Measurements from ENCODE around the gene MCM3. TPM values are rescaled to one million over a fixed set of nuclear protein-coding genes. Genes with fewer than 3 reads are reported as not detected.

The MCM3 gene
- total and polyA plus RNA-seq, 8 donors = 22.8 to 50.0 (median 30.8) TPM

DNA sequence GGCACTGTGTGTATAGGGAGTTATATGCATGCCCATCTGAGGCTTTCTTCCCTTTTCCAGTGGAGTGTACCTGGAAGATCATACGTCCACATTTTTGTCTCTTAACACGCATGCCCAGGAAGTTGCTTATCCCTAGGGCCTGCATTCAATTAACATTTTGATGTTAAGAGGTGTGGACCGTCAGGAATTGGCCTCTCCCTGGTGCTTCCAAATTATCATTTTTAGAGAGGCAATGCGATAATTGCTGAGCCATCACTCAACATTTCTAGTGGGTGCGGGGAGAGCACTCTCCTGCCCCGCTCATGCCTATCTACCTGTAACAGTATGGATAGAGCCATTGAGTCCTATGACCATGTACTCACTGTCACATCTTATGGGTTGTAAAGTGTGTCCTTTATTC is 39.6 kb upstream of the MCM3 start:
- DNase-seq = no peak
- Histone ChIP-seq H3K4me3 (no peak overlapping the region), H3K36me3 (no peaks in the 10 kb centered on the region), H3K27me3 (no peaks in the 10 kb centered on the region), H3K27ac (no peak overlapping the region), H3K4me1 (peaks cover 3 to 27% (median 22%) of the 10 kb centered on the region in 4 donors), H3K9me3 (no peaks in the 10 kb centered on the region)
- intact Hi-C loops (cut with DNase I; ENCODE audit: low total_unique reads) = no loop called here
- WGBS, 5 donors = 87 to 97% (median 93%) methylated on average over 6 of the region's 6 CpGs
- TF ChIP-seq, protein P1, sequence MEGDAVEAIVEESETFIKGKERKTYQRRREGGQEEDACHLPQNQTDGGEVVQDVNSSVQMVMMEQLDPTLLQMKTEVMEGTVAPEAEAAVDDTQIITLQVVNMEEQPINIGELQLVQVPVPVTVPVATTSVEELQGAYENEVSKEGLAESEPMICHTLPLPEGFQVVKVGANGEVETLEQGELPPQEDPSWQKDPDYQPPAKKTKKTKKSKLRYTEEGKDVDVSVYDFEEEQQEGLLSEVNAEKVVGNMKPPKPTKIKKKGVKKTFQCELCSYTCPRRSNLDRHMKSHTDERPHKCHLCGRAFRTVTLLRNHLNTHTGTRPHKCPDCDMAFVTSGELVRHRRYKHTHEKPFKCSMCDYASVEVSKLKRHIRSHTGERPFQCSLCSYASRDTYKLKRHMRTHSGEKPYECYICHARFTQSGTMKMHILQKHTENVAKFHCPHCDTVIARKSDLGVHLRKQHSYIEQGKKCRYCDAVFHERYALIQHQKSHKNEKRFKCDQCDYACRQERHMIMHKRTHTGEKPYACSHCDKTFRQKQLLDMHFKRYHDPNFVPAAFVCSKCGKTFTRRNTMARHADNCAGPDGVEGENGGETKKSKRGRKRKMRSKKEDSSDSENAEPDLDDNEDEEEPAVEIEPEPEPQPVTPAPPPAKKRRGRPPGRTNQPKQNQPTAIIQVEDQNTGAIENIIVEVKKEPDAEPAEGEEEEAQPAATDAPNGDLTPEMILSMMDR (IDR thresholded peaks at IDR 0.05) = no peak
- TF ChIP-seq POLR2AphosphoS5 (IDR thresholded peaks at IDR 0.05) (no peak), EP300 (IDR thresholded peaks at IDR 0.05) (no peak), POLR2A (IDR thresholded peaks at IDR 0.05) (no peak)

DNA sequence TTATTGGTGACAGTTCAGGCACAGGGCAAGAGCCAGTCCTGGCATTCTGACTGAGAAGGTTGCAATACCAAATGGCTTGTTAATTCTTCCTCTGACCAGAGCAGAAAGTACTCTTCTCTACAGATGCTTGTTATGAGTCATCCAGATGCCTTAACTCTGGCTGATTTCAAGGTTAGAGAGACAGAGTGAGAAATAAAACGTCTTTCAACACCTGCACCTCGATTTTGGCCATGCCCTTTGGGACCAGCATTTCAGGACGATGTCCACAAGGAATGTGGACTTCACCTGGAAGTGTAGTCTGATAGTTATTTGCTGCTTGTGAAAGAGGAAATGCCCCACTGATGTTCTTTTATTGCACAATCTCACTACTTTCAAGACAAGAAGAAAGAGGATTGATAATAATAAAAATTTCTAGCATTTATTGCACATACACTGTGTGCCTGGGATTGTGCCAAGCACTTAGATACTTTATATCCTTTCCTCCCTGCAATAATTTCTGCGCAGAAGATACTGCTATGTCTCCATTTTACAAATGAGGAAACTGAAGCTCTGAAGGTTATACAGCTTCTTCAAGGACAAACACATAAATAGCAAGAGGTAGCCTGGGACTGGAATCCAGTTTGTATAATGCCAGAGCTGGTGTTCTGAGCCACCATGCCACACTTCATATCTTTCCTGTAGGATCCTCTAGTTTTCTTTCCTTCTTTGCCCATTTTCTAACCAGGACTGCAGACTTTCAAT is 33.5 kb upstream of the MCM3 start:
- Histone ChIP-seq H3K36me3 (no peaks in the 10 kb centered on the region), H3K9me3 (no peaks in the 10 kb centered on the region), H3K4me1 (peaks cover 0 to 23% (median 7%) of the 10 kb centered on the region in 4 donors), H3K4me3 (no peak overlapping the region), H3K27ac (peak overlapping the region in 2 of 5 donors; percentile 36 to 47), H3K27me3 (no peaks in the 10 kb centered on the region)
- WGBS, 5 donors = 41 to 56% (median 45%) methylated on average over 4 of the region's 4 CpGs
- no peak for DNase-seq
- intact Hi-C loops (cut with DNase I; ENCODE audit: low total_unique reads) = no loop called here
- TF ChIP-seq EP300 (IDR thresholded peaks at IDR 0.05) = no peak
- TF ChIP-seq POLR2A (IDR thresholded peaks at IDR 0.05) = no peak
- no peak for TF ChIP-seq POLR2AphosphoS5 (IDR thresholded peaks at IDR 0.05)
- TF ChIP-seq, protein P1 (IDR thresholded peaks at IDR 0.05) = no peak

DNA sequence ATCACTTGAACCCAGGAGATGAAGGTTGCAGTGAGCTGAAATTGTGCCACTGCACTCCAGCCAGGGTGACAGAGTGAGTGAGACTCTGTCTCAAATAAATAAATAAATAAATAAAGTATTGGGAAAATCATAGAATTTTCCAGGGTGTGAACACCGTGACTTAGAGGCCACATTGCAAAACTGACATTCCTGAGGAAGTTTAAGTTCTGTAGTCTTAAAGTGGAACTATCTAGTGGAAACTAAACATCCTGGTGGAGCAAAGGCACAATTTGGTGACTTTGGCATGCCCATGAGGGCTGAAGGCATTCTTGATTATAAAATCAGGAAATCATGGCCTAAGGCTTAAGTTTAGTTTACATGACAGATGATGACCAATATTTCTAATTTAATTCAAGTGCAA is 32.7 kb upstream of the MCM3 start:
- Histone ChIP-seq H3K27me3 (no peaks in the 10 kb centered on the region), H3K4me3 (no peak overlapping the region), H3K4me1 (peaks cover 0 to 23% (median 7%) of the 10 kb centered on the region in 4 donors), H3K27ac (peak overlapping the region in 2 of 5 donors; percentile 36 to 47), H3K9me3 (no peaks in the 10 kb centered on the region), H3K36me3 (no peaks in the 10 kb centered on the region)
- intact Hi-C loops (cut with DNase I; ENCODE audit: low total_unique reads) = no loop called here
- TF ChIP-seq EP300 (IDR thresholded peaks at IDR 0.05) (no peak), POLR2AphosphoS5 (IDR thresholded peaks at IDR 0.05) (no peak), POLR2A (IDR thresholded peaks at IDR 0.05) (no peak)
- TF ChIP-seq, protein P1 (IDR thresholded peaks at IDR 0.05) = no peak
- no peak for DNase-seq
- WGBS, 5 donors = 49 to 74% (median 66%) methylated on average over 1 of the region's 1 CpG

DNA sequence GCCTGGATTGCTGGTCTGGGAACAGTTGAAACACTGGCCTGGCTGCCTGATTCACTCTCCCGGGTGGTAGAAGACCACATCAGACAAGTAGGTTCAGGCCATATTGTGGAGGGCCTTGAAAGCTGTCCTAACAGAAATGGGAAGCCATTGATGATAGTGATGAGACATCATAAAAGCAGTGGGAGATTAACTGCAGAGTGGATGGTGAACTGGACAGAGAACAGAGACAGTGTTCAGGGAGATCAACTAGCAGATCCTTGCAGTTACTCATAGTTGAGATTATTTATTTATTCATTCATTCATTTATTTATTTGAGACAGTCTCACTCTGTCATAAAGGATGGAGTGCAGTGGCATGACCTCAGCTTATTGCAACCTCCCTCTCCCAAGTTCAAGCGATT is 30.2 kb upstream of the MCM3 start:
- Histone ChIP-seq H3K4me3 (no peak overlapping the region), H3K36me3 (no peaks in the 10 kb centered on the region), H3K4me1 (peaks cover 0 to 23% (median 7%) of the 10 kb centered on the region in 4 donors), H3K27ac (no peak overlapping the region), H3K9me3 (no peaks in the 10 kb centered on the region), H3K27me3 (no peaks in the 10 kb centered on the region)
- 79 to 94% (median 84%) methylated on average over 2 of the region's 2 CpGs for WGBS, 5 donors
- DNase-seq = no peak
- intact Hi-C loops (cut with DNase I; ENCODE audit: low total_unique reads) = no loop called here
- TF ChIP-seq, protein P1 (IDR thresholded peaks at IDR 0.05) = no peak
- TF ChIP-seq EP300 (IDR thresholded peaks at IDR 0.05) = no peak

Measured in stomach (tissue), 9 donors.